OCI-M1 (cell line): ENCODE results near the gene SF3B1.

ENCODE experiments used
- DNase-seq: peaks from one replicate; lab custom pipeline; 2025; lab: John Stamatoyannopoulos, UW

The SF3B1 gene

DNA sequence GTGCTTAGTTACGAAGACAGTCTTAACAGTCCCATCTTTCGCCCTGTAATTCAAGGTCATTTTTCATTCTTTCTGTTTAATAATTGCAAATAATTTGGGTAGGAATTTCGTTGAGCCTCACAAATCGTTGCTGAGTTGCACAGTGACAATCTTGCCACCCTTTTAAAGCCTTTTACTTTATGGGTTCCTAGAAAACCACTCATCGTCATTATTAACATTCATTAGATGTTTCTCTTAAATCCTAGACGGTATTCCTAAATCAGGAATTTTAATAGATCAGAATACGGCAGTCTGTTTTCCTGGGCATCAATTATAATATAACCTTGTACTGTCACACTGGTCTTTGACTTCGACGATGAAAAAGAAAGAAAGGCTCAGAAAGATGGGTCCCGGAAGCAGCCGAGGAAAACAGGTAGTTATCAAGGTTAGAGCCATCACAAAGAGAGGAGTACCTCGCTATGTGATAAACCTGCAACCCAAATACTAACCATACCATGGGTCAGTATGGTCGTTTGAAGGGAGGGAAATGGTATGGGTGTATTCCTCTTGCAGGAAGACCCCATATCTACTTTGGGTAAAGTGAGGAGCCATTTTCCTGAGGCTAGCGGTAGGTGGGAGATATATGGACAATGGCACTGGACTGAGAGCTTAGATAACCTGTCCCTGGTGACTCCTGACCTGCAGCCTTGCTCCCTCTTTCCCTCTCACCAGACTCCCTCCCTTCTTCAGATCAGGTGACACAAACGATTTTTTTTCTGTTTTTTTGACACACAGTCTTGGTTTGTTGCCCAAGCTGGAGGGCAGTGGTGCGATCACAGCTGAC lies 981 bp upstream of the SF3B1 start:
- peak; percentile 62 for DNase-seq

DNA sequence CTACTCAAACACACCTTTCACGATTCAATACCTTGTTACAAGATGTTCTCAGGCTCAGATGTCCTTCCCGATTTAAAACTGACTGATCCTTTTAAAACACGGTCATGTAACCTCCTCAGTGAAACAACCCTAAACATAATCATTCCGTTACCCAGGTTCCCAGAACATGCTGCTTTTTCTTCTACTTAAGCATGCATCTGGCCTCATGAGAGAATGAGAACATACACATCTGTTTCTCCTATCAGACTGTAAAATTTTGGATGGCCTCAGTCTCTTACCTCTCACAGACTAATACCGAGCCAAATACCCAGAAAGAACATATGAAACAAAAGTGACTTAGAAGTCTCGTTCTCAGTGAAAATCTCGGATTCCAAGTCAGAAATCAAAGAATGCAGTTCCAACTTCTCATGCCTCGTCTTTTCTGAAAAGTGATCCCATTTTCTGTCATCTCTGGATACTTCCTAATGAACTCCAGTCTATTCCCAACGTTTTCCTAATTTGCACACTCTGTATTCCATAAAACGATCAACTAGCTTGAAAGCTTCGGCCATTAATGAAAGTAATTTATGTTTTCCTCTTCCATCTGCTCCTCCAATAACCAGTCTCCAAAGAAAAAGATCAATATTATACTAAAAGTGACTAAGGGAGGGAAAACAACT lies 919 bp downstream of the SF3B1 start:
- peak; percentile 49 for DNase-seq

DNA sequence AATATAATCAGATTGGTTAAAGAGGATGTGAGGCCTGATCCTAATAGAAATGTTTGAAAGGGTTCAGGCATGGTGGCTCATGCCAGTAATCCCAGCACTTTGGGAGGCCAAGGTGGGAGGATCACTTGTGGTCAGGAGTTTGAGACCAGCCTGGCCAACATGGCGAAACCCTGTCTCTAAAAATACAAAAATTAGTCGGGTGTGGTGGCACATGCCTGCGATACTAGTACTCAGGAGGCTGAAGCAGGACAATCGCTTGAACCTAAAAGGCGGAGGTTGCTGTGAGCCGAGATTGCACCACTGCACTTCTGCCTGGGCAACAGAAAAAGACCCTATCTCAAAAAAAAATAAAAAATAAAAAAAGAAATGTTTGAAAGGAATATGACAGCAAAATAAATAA lies 2.3 kb downstream of the SF3B1 start:
- DNase-seq, result peak; percentile 18

DNA sequence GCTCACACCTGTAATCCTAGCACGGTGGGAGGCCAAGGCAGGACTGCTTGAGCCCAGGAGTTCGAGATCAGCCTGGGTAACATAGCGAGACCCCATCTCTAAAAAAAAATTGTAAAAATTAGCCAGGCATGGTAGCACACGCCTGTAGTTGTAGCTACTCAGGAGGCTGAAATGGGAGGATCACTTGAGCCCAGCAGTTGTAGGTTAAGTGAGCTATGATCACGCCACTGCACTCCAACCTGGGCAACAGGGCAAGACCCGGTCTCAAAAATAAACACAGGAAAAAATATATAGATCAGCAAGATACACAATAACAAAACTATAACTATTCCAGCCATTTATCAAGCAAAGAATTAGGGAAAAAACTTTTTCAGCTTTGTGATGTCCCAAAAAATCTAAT lies 3.0 kb downstream of the SF3B1 start:
- no peak for DNase-seq

DNA sequence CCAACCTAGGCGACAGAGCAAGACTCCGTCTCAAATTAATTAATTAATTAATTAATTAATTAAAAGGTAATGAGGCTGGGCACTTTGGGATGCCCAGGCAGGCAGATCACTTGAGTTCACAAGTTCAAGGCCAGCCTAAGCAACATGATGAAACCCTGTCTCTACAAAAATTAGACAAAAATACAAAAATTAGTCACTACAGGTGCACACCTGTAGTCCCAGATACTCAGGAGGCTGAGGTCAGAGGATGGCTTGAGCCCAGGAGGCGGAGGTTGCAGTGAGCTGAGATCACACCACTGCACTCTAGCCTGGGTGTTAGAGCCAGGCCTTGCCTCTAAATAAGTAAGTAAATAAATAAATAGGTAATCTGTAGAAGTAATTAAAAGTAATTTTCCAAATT lies 6.8 kb downstream of the SF3B1 start:
- DNase-seq, result no peak

DNA sequence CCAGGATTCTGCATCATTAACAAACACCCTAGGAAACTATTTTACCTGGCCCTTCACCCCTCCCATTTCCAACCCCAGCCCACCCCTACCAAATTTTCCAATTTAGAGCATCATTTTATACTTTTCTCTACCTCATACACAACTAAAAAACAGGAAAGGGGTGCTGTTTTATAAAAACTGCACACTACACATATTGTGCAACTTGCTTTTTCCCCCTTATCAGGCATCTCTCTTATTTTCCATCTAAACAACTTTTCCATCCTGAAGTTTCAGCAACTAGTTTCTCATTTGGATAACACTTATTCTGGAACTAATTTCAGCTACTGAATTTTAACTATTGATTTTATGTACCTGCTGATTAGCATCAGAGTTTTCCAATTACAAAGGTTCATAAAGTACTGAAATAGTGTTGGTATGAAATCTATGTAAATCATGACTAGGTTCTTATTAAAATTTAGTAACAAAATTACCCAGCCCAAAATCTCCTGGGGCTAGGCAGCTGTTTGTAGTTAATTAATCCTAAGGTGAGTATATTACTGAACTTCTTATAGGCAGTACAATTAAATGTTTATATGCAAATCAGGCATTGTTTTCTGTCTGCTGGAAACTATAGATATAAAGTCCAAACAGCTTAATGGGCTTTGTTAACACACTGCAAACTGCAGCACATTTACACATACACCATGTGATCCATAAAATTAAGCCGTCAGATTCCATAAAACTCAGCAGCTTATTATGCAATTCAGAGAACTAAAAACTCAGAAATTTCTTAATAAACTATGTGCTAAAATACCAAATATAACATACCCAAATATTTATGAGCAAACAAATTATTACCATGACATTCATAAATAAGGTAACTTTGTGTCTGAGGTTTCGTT lies 7.9 kb downstream of the SF3B1 start:
- peak; percentile 18 for DNase-seq

DNA sequence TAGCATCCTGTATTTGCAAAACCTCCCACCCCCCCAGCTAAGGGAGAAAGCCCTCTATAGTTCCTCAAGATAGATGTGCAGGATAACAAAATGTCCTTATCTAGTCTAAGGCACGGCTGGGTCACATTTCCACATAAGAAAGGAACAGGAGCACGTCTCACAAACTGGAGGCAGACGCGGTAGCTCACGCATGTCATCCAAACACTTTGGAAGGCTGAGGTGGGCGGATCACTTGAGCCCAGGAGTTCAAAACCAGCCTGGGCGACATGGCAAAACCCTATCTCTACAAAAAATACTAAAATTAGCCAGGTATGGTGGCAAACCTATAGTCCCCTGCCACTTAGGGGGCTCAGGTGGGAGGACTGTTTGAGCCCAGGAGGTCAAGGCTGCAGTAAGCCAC lies 9.3 kb downstream of the SF3B1 start:
- DNase-seq, result no peak

DNA sequence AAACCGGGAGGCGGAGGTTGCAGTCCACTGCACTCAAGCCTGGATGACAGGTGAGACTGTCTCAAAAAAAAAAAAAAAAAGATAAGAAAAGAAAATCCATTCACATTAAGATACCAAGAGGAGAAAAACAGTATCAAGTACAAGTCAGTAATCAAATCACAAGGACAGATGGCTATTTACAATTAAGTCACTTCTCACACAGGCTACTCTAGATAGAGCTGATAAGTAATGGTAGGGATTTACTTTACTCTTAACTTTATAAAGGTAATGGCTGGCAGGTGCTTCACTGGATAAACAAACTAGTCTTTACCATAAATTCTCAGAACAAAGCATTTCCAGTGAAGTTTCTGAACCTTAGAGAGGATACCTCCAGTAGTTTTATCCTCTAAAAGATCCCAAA lies 11.5 kb downstream of the SF3B1 start:
- no peak for DNase-seq

DNA sequence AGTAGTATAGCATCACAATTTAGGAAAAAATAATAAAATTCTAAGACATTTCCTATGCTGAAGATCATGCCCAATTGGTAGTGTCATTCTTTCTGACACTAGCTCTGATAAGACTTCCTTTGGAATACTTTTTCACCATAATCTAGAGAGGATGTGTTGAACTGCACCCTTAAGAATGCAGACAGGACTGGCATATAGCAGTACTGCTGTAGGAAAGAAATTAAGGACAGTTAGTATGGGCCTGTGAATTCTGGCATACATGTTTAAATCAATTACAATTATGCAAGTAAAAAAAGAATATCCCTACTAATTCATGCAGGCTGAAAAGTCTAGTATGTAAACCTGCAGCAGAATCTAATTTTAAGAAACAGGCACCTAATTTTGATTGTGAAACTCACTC lies 15.4 kb downstream of the SF3B1 start:
- DNase-seq, result no peak

DNA sequence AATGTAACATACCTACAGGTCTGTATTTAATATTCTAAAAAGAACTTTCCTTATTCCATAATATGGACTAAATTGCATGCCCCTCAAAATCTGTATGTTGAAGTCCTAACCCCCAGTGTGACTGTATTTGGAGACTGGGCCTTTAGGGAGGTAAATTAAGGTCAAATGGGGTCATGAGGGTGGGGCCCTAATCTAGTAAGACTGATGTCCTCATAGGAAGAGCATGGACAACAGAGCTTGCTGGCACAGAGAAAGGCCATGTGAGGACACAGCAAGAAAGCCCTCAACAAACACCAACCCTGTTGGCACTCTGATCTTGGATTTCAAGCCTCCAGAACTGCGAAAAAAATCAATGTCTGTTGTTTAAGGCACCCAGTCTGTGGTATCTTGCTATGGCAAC lies 18.6 kb downstream of the SF3B1 start:
- no peak for DNase-seq

DNA sequence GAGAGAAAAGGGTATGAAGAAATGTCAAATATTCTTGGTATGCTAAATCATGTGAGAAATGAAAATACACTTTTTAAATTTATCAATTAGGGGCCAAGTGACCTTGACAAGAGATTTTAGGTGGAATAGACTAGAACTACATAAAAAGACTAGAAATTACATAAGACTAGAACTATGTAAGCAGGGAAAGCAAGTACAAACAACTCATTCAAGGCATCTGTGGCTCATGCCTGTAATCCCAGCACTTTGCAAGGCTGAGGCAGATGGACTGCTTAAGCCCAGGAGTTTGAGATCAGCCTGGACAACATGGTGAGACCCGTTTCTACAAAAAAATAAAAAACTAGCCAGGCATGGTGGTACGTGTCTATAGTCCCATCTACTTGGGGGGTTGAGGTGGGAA lies 20.3 kb downstream of the SF3B1 start:
- no peak for DNase-seq

DNA sequence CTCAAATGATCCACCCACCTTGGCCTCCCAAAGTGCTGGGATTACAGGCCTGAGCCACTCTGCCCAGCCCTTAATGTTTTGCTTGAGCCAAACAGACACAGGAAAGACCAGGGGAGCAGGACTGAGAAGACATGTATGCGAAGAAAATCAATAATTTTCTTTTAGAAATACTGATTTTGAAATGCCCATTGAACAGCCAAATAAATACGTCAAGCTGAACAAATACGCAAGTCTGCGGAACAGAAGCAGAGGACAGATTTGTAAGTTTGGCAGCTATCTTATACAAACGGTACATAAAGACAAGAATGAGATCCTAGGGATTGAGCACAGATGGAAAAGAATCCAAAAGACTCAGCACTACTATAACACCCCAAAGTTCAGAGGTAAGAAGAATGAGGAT lies 20.8 kb downstream of the SF3B1 start:
- no peak for DNase-seq

DNA sequence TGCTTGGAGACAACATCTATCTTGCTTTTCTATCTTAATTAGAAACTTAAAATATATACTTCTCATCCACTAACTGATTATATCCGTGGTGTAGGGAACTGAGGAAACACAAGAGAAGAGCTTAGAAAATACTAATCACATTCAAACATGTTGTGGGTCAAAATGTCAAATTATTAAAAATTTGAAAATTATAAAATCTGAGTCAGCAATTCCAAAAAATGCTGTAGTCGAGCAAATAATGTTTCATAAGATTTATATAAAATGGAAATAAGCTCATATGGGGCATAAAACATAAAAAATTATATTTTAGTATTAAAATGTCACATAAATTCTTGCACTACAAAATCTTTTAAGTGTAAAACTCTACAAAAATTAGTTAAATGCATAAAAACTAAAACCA lies 29.2 kb downstream of the SF3B1 start:
- no peak for DNase-seq

DNA sequence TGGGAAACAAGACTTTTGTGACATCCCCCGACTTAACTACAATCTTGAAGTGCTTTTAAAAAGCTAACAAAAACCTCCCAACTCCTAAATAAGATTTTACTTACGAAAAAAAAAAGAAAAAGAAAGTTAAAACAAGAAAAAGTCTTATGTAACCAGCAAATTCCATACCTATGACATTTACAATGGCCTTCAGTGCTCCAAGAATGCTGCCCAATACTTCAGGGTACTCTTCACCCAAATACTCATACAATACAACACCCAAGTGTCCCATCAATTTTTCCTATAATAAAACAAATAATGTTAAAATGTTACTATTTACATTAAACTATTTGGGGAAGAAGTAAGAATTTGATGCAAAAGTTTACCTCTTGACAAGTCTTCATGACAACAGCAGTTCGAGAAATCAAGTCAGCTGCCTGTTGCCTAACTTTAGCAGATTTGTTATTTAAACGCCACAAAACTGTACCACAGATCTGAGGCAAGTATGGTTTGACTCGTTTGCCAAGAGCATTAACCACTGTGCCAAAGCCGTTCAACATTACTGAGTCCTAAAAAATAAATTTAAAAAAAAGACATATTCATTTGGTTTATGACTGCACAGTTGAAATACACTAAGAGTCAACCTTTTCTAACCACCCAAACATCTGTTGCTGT lies 34.8 kb downstream of the SF3B1 start:
- DNase-seq, result no peak

DNA sequence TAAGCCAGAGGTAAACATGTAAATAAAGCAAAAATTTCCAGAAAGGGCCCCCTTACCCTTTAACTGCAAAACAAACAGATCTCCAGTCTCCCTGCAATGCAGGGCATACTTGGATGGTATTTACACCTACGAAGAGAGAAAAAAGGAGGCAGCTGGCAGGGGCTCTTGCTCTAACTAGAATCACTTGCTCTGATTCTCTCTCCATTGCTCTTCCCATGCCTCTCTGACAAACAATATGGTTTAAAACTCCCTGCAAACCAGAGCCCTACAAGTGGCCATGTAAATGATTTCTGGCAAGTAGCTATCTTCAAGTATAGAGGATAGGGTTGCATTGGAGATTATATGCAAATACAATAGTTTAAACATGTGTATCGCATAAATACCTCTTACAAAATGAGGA lies 35.9 kb downstream of the SF3B1 start:
- no peak for DNase-seq

DNA sequence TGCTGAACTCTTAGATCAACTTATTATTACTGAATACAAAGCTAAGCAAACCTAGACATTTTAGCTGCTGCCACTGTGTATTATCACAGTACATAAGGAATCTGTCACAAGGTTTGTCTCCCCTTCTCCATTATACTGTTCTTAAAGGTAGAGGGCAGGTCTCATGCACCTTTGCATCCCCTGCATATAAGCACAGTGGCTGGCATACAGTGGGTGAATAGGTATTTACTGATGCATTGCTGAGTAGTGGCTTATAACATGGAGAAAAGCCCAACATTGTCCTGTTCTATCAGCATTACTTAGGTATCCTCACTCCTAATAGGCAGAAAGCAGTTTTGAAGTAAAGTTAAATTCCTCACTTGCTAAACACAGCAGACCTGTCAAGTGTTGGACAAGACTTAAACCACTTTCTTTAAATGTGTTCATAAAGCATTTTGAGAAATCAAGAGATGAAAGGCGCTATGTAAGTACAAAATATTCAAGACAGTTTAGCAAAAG lies 43.6 kb downstream of the SF3B1 start:
- DNase-seq, result no peak

DNA sequence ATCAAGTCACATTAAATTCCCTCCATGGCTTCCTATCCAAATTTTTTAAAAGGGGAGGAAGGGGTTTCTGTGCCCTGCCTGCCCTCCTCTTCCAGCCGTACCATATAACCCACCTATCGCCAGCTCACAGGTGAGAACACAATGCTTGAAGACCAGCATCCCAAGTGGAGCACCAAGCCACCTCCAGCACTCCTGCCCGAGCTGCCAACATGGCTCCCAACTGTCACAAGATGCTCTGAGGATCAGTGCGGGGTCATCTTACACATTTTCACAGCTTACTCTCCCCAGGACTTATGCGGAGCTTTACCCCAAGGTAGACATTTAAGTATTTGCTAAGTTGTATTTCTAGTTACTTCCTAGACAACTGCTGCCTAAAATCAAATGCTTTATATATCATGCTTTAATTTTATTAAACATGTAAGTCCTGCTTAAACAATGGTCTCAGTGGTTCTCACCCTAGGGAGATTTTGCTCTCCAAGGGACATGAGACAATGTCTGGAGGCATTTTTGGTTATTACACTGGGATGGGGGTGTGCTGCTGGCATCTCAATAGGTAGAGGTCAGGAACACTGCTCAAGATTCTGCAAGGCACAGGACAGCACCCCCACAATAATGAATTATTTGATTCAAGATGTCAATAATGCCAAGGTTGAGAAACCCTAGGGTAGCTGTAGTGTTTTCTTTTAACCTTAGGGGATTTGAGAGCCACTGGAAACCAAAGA lies 45.8 kb downstream of the SF3B1 start:
- DNase-seq, result no peak

DNA sequence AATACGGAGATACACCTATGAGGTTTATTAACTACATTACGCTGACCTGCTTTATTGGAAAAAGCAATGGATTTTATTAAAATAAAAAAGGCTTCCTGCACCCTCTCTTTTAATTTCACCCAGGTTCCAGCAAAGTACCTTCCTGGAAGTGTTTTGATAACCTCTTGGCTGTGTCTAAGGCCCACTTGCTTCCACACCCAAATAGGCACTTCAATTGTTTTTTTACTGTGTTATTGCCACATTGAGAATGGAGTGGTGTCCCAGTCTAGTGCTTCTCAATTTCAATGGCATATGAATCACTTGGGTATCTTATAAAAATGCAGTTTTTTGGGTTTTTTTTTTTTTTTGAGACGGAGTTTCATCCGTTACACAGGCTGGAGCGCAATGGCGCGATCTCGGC lies 47.6 kb downstream of the SF3B1 start:
- no peak for DNase-seq

DNA sequence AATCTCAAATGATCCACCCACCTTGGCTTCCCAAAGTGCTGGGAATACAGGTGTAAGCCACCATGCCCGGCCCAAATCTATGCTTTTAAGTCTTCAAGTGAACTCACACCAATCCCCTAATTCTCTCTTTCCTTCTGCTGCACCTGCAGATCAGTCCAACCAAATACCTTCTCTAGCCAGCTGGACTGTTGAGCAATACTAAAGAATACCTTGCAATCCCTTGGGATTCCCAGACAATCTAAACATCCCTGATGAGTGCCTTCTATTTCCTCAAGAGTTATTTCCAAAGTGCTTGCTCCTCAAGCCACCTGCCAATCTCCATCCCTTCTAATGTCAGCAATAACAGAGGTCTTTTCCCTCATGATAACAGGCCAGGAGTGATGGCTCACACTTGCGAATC lies 48.6 kb downstream of the SF3B1 start:
- DNase-seq, result no peak

DNA sequence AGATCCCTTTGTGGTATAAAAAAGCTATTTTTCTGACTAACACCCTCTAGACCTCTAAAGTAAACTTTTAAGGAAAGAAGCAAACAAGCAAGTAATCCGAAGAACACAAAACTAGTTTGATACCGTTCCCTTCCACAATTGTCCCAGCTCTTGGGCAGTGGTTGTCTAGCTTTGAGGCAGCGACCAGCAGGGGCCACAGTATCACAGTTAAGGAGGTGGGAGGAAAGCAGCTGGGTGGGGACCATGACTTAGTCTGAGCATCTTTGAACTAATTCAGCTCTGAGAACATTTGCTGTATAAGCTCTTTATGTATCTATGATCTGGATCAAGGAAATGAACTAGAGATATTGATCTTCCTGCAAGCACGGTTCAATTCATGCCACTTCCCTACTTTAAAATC lies 51.0 kb downstream of the SF3B1 start:
- no peak for DNase-seq

DNA sequence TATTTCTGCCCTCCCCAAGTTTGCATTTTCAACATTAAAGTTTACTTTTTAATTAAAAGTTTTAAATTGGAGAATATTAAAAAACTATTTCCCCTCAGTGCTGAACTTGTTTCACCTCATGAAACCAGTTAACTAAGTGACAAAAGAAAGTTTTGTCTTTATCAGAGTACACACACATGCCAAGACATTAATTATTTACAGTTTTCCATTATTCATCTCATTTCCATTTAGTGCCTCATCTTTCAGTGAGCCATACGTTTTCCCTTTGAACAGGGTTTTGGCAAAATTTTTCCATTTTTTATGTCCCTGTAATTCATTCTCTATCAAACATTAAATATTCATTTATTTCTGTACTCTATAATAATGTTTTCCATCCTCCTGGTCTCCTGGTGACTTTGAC lies 53.2 kb downstream of the SF3B1 start:
- no peak for DNase-seq
